Adrenal gland (tissue), 5 donors: Measurements from ENCODE around the gene TMEM145.

Source experiments
- CTCF ChIP-seq, 6 experiments: fragments of 450-650 bp in 4 of 6; fragments of 200-600 bp in 2 of 6; sonication (generic) in 1 of 6; IDR thresholded peaks; 1 replicate in 5 of 6; 2 replicates in 1 of 6; pipeline versions ENCODE4 v1.5.1 to v1.8.0; 2016 to 2021; ENCODE audit warnings: antibody characterized with exemption in 6 of 6, mild to moderate bottlenecking in 2 of 6, moderate library complexity in 1 of 6
- POLR2A ChIP-seq, 2 donors: fragments of 450-650 bp; IDR thresholded peaks; one replicate each; pipeline ENCODE4 v1.6.1; 2017; ENCODE audit warnings: antibody characterized with exemption in 2 of 2, mild to moderate bottlenecking in 2 of 2, moderate library complexity in 1 of 2
- donor health status: DM: no; HTN: no; CAD: no.

- TF ChIP-seq POLR2A (IDR thresholded peaks at IDR 0.05) (no peak), CTCF (IDR thresholded peaks at IDR 0.05) (no peak)
Observed at GRCh38 chr19:42357290-42357689, 44.2 kb downstream of the TMEM145 start.
